ENCODE results near the gene NME2. TPM values are rescaled to one million over a fixed set of nuclear protein-coding genes. Genes with fewer than 3 reads are reported as not detected.

Gene NME2
- total RNA-seq, 4 donors from 2014 or later, result 83.4 to 482 (median 290) TPM

GRCh38 chr17:51128076-51128475 is 38.1 kb upstream of the NME2 start:
- Histone ChIP-seq H3K27ac (no peak overlapping the region), H3K4me3 (no peak overlapping the region), H3K27me3 (no peaks in the 10 kb centered on the region), H3K9me3 (no peaks in the 10 kb centered on the region), H3K4me1 (peaks cover 0 to 53% (median 17%) of the 10 kb centered on the region in 4 donors), H3K36me3 (no peaks in the 10 kb centered on the region)
- no peak for TF ChIP-seq EP300 (IDR thresholded peaks at IDR 0.05; ENCODE audit: low read depth)
- TF ChIP-seq POLR2AphosphoS5 (IDR thresholded peaks at IDR 0.05), result no peak
- TF ChIP-seq POLR2A (IDR thresholded peaks at IDR 0.05), result no peak
- no peak for TF ChIP-seq CTCF (IDR thresholded peaks at IDR 0.05)
- in situ Hi-C loops (cut with MboI; ENCODE audit: low pct_ligation_motif_present in 1 of 4, low pct_unique_long_range_greater_than_20kb in 1 of 4, low sequenced_read_pairs in 3 of 4) (no loop called here), intact Hi-C loops (cut with DNase I; ENCODE audit: low total_unique reads) (no loop called here)
- DNase-seq, result no peak
- WGBS, 2 donors (ENCODE audit: low coverage in 1 of 2), result 37 to 38% methylated on average over 1 to 3 of the region's 3 CpGs

- H3K27me3 ChIP-seq, result no peaks in the 10 kb centered on the region
- TF ChIP-seq CTCF (IDR thresholded peaks at IDR 0.05) (no peak), POLR2AphosphoS5 (IDR thresholded peaks at IDR 0.05) (no peak), POLR2A (IDR thresholded peaks at IDR 0.05) (no peak), EP300 (IDR thresholded peaks at IDR 0.05; ENCODE audit: low read depth) (no peak)
- H3K9me3 ChIP-seq, result no peaks in the 10 kb centered on the region
- intact Hi-C loops (cut with DNase I; ENCODE audit: low total_unique reads) (no loop called here), in situ Hi-C loops (cut with MboI; ENCODE audit: low pct_ligation_motif_present in 1 of 4, low pct_unique_long_range_greater_than_20kb in 1 of 4, low sequenced_read_pairs in 3 of 4) (no loop called here)
- DNase-seq, result no peak
- peak overlapping the region in 1 of 4 donors; percentile 35 for H3K27ac ChIP-seq
- H3K4me3 ChIP-seq, result no peak overlapping the region
- H3K36me3 ChIP-seq, result no peaks in the 10 kb centered on the region
- peaks cover 0 to 30% (median 8%) of the 10 kb centered on the region in 4 donors for H3K4me1 ChIP-seq
These were observed 33.3 kb upstream of the NME2 start for GRCh38 chr17:51132964-51133319.

- WGBS, 2 donors (ENCODE audit: low coverage in 1 of 2), result 76 to 79% methylated on average over 2 of the region's 2 CpGs
- Histone ChIP-seq H3K27ac (peak overlapping the region in 1 of 4 donors; percentile 35), H3K27me3 (no peaks in the 10 kb centered on the region), H3K9me3 (no peaks in the 10 kb centered on the region), H3K36me3 (no peaks in the 10 kb centered on the region), H3K4me3 (no peak overlapping the region), H3K4me1 (peaks cover 0 to 26% (median 8%) of the 10 kb centered on the region in 4 donors)
- DNase-seq, result no peak
- in situ Hi-C loops (cut with MboI; ENCODE audit: low pct_ligation_motif_present in 1 of 4, low pct_unique_long_range_greater_than_20kb in 1 of 4, low sequenced_read_pairs in 3 of 4) (no loop called here), intact Hi-C loops (cut with DNase I; ENCODE audit: low total_unique reads) (no loop called here)
- TF ChIP-seq POLR2A (IDR thresholded peaks at IDR 0.05) (no peak), EP300 (IDR thresholded peaks at IDR 0.05; ENCODE audit: low read depth) (no peak), CTCF (IDR thresholded peaks at IDR 0.05) (no peak), POLR2AphosphoS5 (IDR thresholded peaks at IDR 0.05) (no peak)
These were observed 32.8 kb upstream of the NME2 start for GRCh38 chr17:51133365-51133764.

- Histone ChIP-seq H3K36me3 (no peaks in the 10 kb centered on the region), H3K4me1 (peaks cover 0 to 23% (median 8%) of the 10 kb centered on the region in 4 donors), H3K27ac (no peak overlapping the region), H3K4me3 (no peak overlapping the region), H3K27me3 (no peaks in the 10 kb centered on the region), H3K9me3 (no peaks in the 10 kb centered on the region)
- in situ Hi-C loops (cut with MboI; ENCODE audit: low pct_ligation_motif_present in 1 of 4, low pct_unique_long_range_greater_than_20kb in 1 of 4, low sequenced_read_pairs in 3 of 4) (no loop called here), intact Hi-C loops (cut with DNase I; ENCODE audit: low total_unique reads) (no loop called here)
- WGBS, 2 donors (ENCODE audit: low coverage in 1 of 2), result 90 to 100% methylated on average over 1 to 3 of the region's 3 CpGs
- no peak for DNase-seq
- no peak for TF ChIP-seq CTCF (IDR thresholded peaks at IDR 0.05)
- no peak for TF ChIP-seq POLR2A (IDR thresholded peaks at IDR 0.05)
- no peak for TF ChIP-seq POLR2AphosphoS5 (IDR thresholded peaks at IDR 0.05)
- TF ChIP-seq EP300 (IDR thresholded peaks at IDR 0.05; ENCODE audit: low read depth), result no peak
These were observed 30.3 kb upstream of the NME2 start for GRCh38 chr17:51135956-51136355.

Data from transverse colon (tissue), 4 donors.